GM04504 (cell line): ENCODE measurements around the gene TP53TG3C.
"Not testable (repeated sequence)": the region's sequence is repeated elsewhere in the genome, so short reads cannot be mapped to it uniquely, and the experiment has no call there.

Experiments used
- DNase-seq: peaks from one replicate; pipeline ENCODE4 v3.0.0-alpha.2; 2012; ENCODE audit warnings: low read depth

TP53TG3C gene

GRCh38 chr16:33193926-33194325, at the start of gene TP53TG3C:
Gene TP53TG3C, plus strand, starts transcription at chr16:33194226. Its CDS starts 68 bp downstream, at chr16:33194294.
- DNase-seq = not testable (repeated sequence)
